ENCODE results near the gene BCL7C. TPM values are rescaled to one million over a fixed set of nuclear protein-coding genes. Genes with fewer than 3 reads are reported as not detected.

Gene BCL7C
- total RNA-seq, 1 experiment from 2014 or later = 66.9 TPM

- no peaks in the 10 kb centered on the region for H3K4me1 ChIP-seq (replicated peaks; ENCODE audit: insufficient read depth)
- H3K4me3 ChIP-seq = no peak overlapping the region
- H3K79me2 ChIP-seq (ENCODE audit: low read depth) = no peaks in the 10 kb centered on the region
- H4K20me1 ChIP-seq (ENCODE audit: insufficient read depth) = no peaks in the 10 kb centered on the region
- no peak overlapping the region for H2AFZ ChIP-seq
- no peak overlapping the region for H3K4me2 ChIP-seq
- no peak for TF ChIP-seq CTCF (conservative IDR thresholded peaks at IDR 0.05)
- no peak for TF ChIP-seq EZH2 (IDR thresholded peaks at IDR 0.05; ENCODE audit: low read depth)
- ChIA-PET CTCF (no interaction called here), POLR2A (ENCODE audit: unreplicated experiment) (no interaction called here)
- peaks cover 5% of the 10 kb centered on the region; the same call in 1 of the 2 replicates for H3F3A ChIP-seq (ENCODE audit: insufficient read depth, low read depth)
- no TSS peak for BruUV-seq (replicated peaks)
- H3K9me3 ChIP-seq (ENCODE audit: insufficient read depth, low read depth) = no peaks in the 10 kb centered on the region; the same call in 1 of the 2 replicates
- no peaks in the 10 kb centered on the region for H3K9me2 ChIP-seq (ENCODE audit: insufficient read depth)
- intact Hi-C loops (cut with micrococcal nuclease; ENCODE audit: unreplicated experiment) = no loop called here
- H3K27me3 ChIP-seq (ENCODE audit: insufficient read depth, low read depth) = no peaks in the 10 kb centered on the region
- DNase-seq = no peak
- no peaks in the 10 kb centered on the region for H3K36me3 ChIP-seq (ENCODE audit: low read depth)
- H3K27ac ChIP-seq = no peak overlapping the region
Observed at GRCh38 chr16:30914830-30915229, 21.0 kb upstream of the BCL7C start.

GRCh38 chr16:30912794-30913412 is 19.0 kb upstream of the BCL7C start:
- peaks cover 10% of the 10 kb centered on the region; the same call in 1 of the 2 replicates for H3F3A ChIP-seq (ENCODE audit: insufficient read depth, low read depth)
- H3K27me3 ChIP-seq (ENCODE audit: insufficient read depth, low read depth) = no peaks in the 10 kb centered on the region
- ChIA-PET POLR2A (ENCODE audit: unreplicated experiment) (interaction anchor here (0.5 kb wide), 1 partner anchor 17 kb away, joined by 3 read pairs; the partner anchor contains the start of gene CTF1), CTCF (interaction anchor here (0.6 kb wide), 1 partner anchor 15 kb away, joined by 3 read pairs; no protein-coding TSS in a partner anchor)
- no peaks in the 10 kb centered on the region for H3K9me3 ChIP-seq (ENCODE audit: insufficient read depth, low read depth)
- no TSS peak for BruUV-seq (replicated peaks)
- no peak for TF ChIP-seq EZH2 (IDR thresholded peaks at IDR 0.05; ENCODE audit: low read depth)
- no peak for TF ChIP-seq CTCF (conservative IDR thresholded peaks at IDR 0.05)
- no peak overlapping the region for H3K4me3 ChIP-seq
- no peaks in the 10 kb centered on the region for H3K79me2 ChIP-seq (ENCODE audit: low read depth)
- no peak overlapping the region for H3K27ac ChIP-seq
- no peak overlapping the region for H2AFZ ChIP-seq
- no peaks in the 10 kb centered on the region for H4K20me1 ChIP-seq (ENCODE audit: insufficient read depth)
- no peak for DNase-seq
- no peaks in the 10 kb centered on the region for H3K9me2 ChIP-seq (ENCODE audit: insufficient read depth)
- intact Hi-C loops (cut with micrococcal nuclease; ENCODE audit: unreplicated experiment) = no loop called here
- no peak overlapping the region for H3K4me2 ChIP-seq
- no peaks in the 10 kb centered on the region for H3K36me3 ChIP-seq (ENCODE audit: low read depth)
- no peaks in the 10 kb centered on the region for H3K4me1 ChIP-seq (replicated peaks; ENCODE audit: insufficient read depth)

GRCh38 chr16:30910427-30911029 is 16.7 kb upstream of the BCL7C start:
- H3K9me3 ChIP-seq (ENCODE audit: insufficient read depth, low read depth) = no peaks in the 10 kb centered on the region
- H3K9me2 ChIP-seq (ENCODE audit: insufficient read depth) = no peaks in the 10 kb centered on the region
- no peak for DNase-seq
- peaks cover 22% of the 10 kb centered on the region; the same call in 1 of the 2 replicates for H3F3A ChIP-seq (ENCODE audit: insufficient read depth, low read depth)
- no peak overlapping the region for H3K4me2 ChIP-seq
- H3K27ac ChIP-seq = no peak overlapping the region
- intact Hi-C loops (cut with micrococcal nuclease; ENCODE audit: unreplicated experiment) = no loop called here
- no peak overlapping the region for H2AFZ ChIP-seq
- no TSS peak for BruUV-seq (replicated peaks)
- no peaks in the 10 kb centered on the region for H3K27me3 ChIP-seq (ENCODE audit: insufficient read depth, low read depth)
- no peak for TF ChIP-seq CTCF (conservative IDR thresholded peaks at IDR 0.05)
- TF ChIP-seq EZH2 (IDR thresholded peaks at IDR 0.05; ENCODE audit: low read depth) = no peak
- ChIA-PET CTCF (no interaction called here), POLR2A (ENCODE audit: unreplicated experiment) (no interaction called here)
- no peak overlapping the region for H3K4me3 ChIP-seq
- H4K20me1 ChIP-seq (ENCODE audit: insufficient read depth) = no peaks in the 10 kb centered on the region
- no peaks in the 10 kb centered on the region for H3K4me1 ChIP-seq (replicated peaks; ENCODE audit: insufficient read depth)
- no peaks in the 10 kb centered on the region for H3K36me3 ChIP-seq (ENCODE audit: low read depth)
- H3K79me2 ChIP-seq (ENCODE audit: low read depth) = no peaks in the 10 kb centered on the region

Data from PC-9 (cell line).